HG03439 (cell line): ENCODE data around the gene ADAM10.

Source experiments
- ATAC-seq: cut with Tn5 transposase; IDR thresholded peaks from one replicate; pipeline ENCODE4 v1.9.1; 2021; ENCODE audit warnings: mild to moderate bottlenecking, moderate library complexity; ENCODE audit not compliant: unreplicated experiment

The ADAM10 gene

GRCh38 chr15:58684036-58684710 lies 65.3 kb downstream of the ADAM10 start:
- no peak for ATAC-seq

GRCh38 chr15:58682234-58682633 lies 67.3 kb downstream of the ADAM10 start:
- no peak for ATAC-seq

DNA sequence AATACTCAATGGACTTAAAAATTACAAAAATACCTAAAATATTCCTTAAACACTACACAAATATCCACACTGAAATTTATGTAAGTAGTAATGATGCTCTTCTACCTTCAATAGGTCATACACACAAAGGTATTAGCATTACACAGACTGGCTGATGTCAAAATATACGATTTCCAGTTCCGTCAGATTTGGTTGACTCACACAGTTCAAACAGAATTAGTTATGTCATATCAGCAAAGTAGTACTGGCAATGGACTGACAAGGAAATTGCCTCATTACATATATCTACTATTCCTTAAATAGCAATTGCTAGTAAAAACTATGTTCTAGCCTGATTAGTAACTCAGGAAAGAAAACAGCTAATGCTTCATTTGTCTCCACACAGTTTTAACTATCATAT lies 70.8 kb downstream of the ADAM10 start:
- no peak for ATAC-seq

DNA sequence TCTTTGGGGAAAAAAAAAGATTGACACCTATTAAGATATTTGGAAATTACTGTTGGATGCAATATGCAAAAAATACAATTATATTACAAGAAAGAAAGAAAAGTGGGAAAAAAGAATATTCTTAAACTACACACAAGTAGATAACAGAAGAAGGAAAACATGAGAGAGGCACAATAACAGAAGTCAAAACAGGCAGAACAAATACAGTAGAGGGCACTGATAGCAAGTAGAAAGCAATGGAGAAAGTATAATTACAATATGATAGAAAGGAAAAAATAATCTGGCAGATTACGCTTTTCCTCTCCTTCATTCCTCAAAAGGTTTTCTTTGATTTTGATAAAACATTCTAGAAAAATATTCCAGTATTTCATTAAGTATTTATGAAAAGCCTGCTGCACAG lies 72.1 kb downstream of the ADAM10 start:
- no peak for ATAC-seq

DNA sequence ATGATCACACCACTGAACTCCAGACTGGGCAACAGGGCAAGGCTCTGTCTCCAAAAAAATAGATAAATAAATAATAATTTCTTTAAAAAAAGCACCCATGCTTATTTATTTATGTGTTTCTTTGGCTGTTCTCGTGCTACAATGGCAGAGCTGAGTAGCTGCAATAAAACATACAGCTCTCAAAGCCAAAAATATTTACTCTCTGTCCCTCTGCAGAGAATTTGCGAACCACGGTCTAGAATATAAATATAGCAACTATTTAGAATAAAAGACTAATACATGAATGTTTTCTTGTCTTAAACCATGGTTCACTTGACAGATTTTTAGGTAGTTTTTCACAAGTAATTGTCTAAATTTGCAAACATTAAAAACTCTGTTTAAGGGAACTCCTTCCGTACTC lies 72.7 kb downstream of the ADAM10 start:
- ATAC-seq, result no peak

GRCh38 chr15:58671186-58671585 lies 78.3 kb downstream of the ADAM10 start:
- no peak for ATAC-seq

GRCh38 chr15:58669108-58669507 lies 80.4 kb downstream of the ADAM10 start:
- no peak for ATAC-seq

GRCh38 chr15:58666957-58667356 lies 82.5 kb downstream of the ADAM10 start:
- no peak for ATAC-seq

DNA sequence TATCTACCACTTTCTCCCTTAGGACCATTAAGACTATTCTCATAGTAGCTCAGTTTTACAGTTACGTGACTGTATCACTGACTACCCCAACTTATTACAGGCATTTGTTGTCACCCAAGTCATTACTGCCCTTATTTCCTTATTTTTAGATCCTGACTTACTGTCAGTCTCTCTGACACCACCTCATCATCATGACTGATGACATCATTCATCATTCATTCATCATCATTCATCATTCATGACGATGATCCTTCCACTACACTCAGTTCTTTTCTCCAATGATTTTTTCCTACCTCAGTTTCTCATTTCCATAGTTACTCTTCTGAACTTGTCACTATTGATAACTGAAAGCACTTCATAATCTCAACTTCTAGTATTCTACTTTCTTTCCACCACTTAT lies 83.8 kb downstream of the ADAM10 start:
- ATAC-seq, result no peak

- ATAC-seq, result no peak
Observed at GRCh38 chr15:58650102-58650501, 99.4 kb downstream of the ADAM10 start.

DNA sequence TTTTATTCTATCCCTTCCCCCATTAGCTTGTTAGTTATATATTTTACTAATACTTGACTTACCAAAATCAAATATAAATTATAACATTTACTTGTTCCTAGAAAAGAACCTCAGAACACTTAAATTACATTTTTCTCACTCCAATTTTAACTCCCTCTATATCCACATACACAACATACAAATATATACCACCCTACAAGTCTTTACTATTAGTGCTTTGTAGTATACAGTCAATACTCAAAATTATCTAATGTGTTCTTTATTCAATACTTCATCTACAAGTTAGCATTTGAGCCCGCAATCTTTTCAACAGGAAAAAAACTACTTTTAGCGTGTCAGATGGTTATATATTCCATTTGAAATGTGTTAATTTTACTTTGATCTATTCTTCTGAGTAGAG lies 100.3 kb downstream of the ADAM10 start:
- no peak for ATAC-seq

DNA sequence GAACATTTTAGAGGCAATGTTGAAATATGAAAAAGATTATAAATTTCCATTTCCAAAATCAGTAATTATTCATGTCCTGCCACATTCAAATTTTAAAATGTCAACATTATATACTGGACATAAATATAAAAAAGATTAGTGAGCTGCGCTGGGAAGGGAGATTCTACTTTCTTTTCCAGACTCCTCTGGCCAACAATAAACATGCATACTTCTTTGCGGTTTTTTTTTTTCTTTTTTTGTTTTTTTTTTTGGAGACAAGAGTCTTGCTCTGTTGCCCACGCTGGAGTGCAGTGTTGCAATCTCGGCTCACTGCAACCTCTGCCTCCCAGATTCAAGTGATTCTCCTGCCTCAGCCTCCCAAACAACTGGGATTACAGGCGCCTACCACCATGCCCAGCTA lies 105.5 kb downstream of the ADAM10 start:
- ATAC-seq, result no peak

DNA sequence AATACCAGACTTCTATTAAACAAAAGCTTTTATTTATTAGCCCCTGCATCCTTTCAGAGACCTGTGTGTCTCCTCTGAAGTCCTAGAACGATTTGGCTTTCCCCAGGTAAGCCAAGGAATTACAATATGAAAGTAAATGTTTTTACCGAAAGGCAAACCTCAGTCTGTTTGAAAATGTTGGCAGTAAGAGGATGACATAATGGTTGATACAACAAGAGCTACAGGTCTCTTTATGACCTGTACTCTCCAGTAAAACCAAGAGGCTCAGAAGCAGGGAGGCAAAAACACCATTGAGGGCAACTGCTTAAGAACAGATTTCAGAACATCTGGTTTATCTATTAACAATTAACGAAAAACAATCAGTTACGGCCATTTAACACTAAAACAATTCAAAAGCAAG lies 107.8 kb downstream of the ADAM10 start:
- no peak for ATAC-seq

DNA sequence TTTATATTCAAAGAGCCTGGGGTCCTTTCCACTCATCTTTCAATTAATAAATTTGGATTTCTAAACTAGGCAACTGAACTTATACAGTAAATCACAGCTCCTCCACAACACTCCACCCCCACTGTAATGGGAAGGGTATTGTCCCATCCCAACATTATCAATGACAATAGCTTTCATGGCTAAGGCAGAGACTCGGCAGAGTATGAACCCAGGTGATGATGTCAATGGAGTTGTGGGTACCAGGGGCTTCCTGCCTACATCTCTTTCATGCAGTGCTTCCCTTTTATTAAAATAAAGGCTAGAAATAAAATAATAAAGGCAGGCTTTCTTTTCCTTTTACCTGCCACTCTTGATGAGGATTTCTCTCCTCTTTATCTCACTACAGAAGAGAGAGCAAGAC lies 109.5 kb downstream of the ADAM10 start:
- no peak for ATAC-seq

- ATAC-seq, result no peak
Observed at GRCh38 chr15:58639002-58639756, 110.3 kb downstream of the ADAM10 start.

DNA sequence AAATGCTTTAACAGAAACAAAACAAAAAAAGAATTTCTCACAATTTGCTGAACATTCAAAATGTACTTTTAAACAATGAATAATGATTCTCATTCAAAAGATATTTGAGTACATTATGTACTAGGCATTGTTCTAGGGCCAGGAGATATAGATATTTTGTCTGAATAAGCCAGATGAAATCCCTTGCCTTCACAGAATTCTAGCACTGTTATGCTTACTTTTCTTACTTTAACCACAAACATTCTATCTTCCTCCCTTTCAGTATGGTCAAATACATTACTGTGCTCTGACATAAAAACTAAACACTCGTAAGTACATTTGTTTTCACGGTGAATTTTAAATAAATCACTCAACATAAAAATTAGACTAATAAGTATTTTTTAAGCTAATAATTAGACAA lies 116.7 kb downstream of the ADAM10 start:
- ATAC-seq, result no peak

DNA sequence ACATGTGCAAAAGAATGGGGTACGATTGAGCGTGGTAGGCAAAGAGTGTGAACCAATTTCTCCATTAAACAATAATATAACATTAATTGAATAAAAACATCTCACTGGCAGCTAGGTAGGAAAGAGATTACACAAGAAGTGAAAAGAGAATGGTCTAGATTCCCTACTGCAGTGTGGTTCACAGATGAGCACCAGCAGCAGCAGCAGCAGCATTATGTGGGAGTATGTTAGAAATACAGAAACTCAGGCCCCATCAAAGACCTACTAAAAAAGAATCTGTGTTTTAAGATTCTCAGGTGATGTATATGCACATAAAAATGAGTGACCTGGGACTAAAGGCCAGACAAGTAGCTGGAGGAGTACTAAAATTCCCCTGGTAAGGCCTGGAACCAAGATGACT lies 118.2 kb downstream of the ADAM10 start:
- no peak for ATAC-seq

DNA sequence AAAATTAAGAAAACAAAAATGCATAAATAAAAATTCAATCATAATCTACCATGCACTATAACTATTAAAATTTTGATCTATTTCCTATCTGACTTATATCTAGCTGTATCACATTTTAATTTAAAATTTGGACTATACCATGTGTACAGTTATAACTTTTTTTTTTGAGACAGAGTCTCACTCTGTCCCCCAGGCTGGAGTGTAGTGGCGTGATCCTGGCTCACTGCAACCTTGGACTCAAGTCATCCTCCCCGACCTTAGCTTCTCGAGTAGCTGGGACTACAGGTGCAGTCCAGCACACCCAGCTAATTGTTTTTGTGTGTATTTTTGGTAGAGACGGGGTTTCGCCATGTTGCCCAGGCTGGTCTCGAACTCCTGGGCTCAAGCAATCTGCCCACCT lies 119.9 kb downstream of the ADAM10 start:
- no peak for ATAC-seq

DNA sequence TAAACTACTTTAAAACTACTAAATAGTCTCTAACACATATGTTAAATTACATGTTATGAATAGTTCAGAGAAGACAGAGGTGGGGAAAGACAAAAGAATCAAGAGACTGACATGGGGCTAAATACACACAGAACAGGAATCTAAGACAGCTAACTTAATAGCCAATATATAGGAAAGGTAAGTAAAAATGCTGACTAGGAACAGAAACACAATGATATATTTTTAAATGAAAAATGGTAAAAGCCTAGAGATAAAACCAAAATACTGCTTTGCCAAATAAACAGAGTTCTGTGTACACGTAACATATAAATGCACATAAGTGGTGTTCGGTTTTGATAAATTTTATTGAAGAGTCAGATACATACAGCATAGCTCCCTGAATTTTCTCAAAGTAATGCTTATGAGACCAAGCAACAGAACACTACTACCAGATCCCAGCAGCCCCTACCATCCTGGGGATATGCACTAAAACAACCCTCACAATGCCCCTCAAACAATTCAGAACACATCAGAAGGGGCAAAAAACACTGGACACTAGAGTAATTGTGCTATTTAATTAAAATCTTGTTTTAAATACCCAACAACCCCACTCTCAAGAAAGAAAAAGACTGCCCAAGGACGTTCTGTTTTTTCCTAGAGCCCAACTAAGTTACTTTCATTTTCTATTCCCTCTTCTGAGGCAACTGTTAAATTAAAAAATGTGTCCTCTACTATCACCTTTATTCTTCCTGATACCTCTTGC lies 121.1 kb downstream of the ADAM10 start:
- ATAC-seq, result no peak

- ATAC-seq, result no peak
Observed at GRCh38 chr15:58627701-58628100, 121.8 kb downstream of the ADAM10 start.

- ATAC-seq, result no peak
Observed at GRCh38 chr15:58627046-58627445, 122.5 kb downstream of the ADAM10 start.

DNA sequence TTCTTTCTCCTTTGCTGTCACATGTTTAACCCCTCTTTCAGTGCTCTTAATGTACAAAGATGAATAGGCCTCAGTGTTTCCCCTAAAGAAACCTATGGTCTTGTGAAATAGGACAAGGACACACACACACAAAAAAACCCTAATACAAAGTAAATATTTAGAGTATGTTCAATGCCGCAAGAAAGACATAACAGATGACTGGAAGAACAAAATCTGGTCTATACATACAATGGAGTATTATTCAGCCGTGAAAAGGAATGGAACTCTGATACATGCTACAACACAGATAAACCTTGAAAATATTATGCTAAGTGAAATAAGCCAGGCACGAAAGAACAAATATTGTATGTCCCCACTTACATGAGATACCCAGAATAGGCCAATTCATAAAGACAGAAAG lies 123.1 kb downstream of the ADAM10 start:
- no peak for ATAC-seq
